GM23338 (cell line): ENCODE data around the gene PPDPF. TPM values are rescaled to one million over a fixed set of nuclear protein-coding genes. Genes with fewer than 3 reads are reported as not detected.
A peak's percentile ranks its signal among the peaks of the same experiment; 100 is the strongest.

Experiments used
- ATAC-seq: fragments of 200-7000 bp; cut with Tn5 transposase; 3 replicates; pipeline ENCODE4 v1.9.1; 2020
- DNase-seq: peaks from one replicate; pipeline ENCODE4 v3.0.0-alpha.2; 2015; ENCODE audit warnings: low spot score
- H2AFZ ChIP-seq: fragments of 200-600 bp; sonication (generic); 2 replicates; pipeline ENCODE4 v1.8.0; 2016; ENCODE audit warnings: antibody characterized with exemption, mild to moderate bottlenecking, moderate library complexity
- H3F3A ChIP-seq: fragments of 200-600 bp; sonication (generic); replicated peaks from 2 replicates; pipeline ENCODE4 v1.8.0; 2017; ENCODE audit warnings: antibody characterized with exemption, mixed run types, low read depth
- H3K27ac ChIP-seq: fragments of 200-600 bp; sonication (generic); 2 replicates; pipeline ENCODE4 v1.6.1; 2016; ENCODE audit warnings: low read depth
- H3K27me3 ChIP-seq: fragments of 200-600 bp; sonication (generic); 2 replicates; pipeline ENCODE4 v1.8.0; 2016; ENCODE audit warnings: mild to moderate bottlenecking, mixed run types, moderate library complexity; ENCODE audit not compliant: insufficient read depth
- H3K36me3 ChIP-seq: fragments of 200-600 bp; sonication (generic); 2 replicates; pipeline ENCODE4 v1.8.0; 2016; ENCODE audit warnings: mild to moderate bottlenecking; ENCODE audit not compliant: insufficient read depth
- H3K4me1 ChIP-seq: fragments of 200-600 bp; sonication (generic); 2 replicates; pipeline ENCODE4 v1.8.0; 2016; ENCODE audit warnings: mild to moderate bottlenecking, moderate library complexity; ENCODE audit not compliant: insufficient read depth
- H3K4me2 ChIP-seq: fragments of 200-600 bp; sonication (generic); 2 replicates; pipeline ENCODE4 v1.7.1; 2017; ENCODE audit warnings: mixed run types
- H3K4me3 ChIP-seq: fragments of 200-600 bp; sonication (generic); 2 replicates; pipeline ENCODE4 v1.6.1; 2016; ENCODE audit warnings: mixed run types
- H3K79me2 ChIP-seq: fragments of 200-600 bp; sonication (generic); replicated peaks from 2 replicates; pipeline ENCODE4 v1.8.0; 2017; ENCODE audit warnings: mild to moderate bottlenecking; ENCODE audit not compliant: insufficient read depth
- H3K9me2 ChIP-seq: fragments of 200-600 bp; sonication (generic); 2 replicates; pipeline ENCODE4 v1.8.0; 2017; ENCODE audit not compliant: insufficient read depth
- H4K20me1 ChIP-seq: fragments of 200-600 bp; sonication (generic); replicated peaks from 2 replicates; pipeline ENCODE4 v1.8.0; 2017; ENCODE audit warnings: mild to moderate bottlenecking; ENCODE audit not compliant: insufficient read depth
- H3K27ac Mint-ChIP-seq: 2 replicates; pipeline ENCODE4 v1.8.0; 2020; ENCODE audit warnings: inconsistent platforms, mild to moderate bottlenecking, moderate library complexity, mixed read lengths
- H3K27me3 Mint-ChIP-seq: 3 replicates; pipeline ENCODE4 v1.8.0; 2022; ENCODE audit warnings: low read depth, mild to moderate bottlenecking, moderate library complexity, mixed read lengths, inconsistent platforms; ENCODE audit not compliant: insufficient read depth, poor library complexity
- H3K36me3 Mint-ChIP-seq: 3 replicates; pipeline ENCODE4 v1.8.0; 2021; ENCODE audit warnings: low read depth, mild to moderate bottlenecking, inconsistent platforms, moderate library complexity, mixed read lengths
- H3K4me1 Mint-ChIP-seq: 3 replicates; pipeline ENCODE4 v1.8.0; 2020; ENCODE audit warnings: mild to moderate bottlenecking, inconsistent platforms, mixed read lengths
- H3K4me3 Mint-ChIP-seq: 3 replicates; pipeline ENCODE4 v1.8.0; 2021; ENCODE audit warnings: moderate library complexity, mild to moderate bottlenecking, inconsistent platforms, mixed read lengths
- H3K9me3 Mint-ChIP-seq: 3 replicates; pipeline ENCODE4 v1.8.0; 2020; ENCODE audit warnings: moderate library complexity, mild to moderate bottlenecking, inconsistent platforms, mixed read lengths
- EZH2 ChIP-seq: fragments of 200-600 bp; sonication (generic); IDR thresholded peaks from one replicate; pipeline ENCODE4 v1.8.0; 2017; ENCODE audit warnings: antibody characterized with exemption, mild to moderate bottlenecking, low read depth; ENCODE audit not compliant: unreplicated experiment
- JUNB ChIP-seq: IDR thresholded peaks from one replicate; pipeline ENCODE4 v1.6.1; 2016; ENCODE audit warnings: antibody characterized with exemption; ENCODE audit not compliant: unreplicated experiment
- NANOG ChIP-seq: IDR thresholded peaks from 2 replicates; pipeline ENCODE4 v1.6.1; 2016; ENCODE audit warnings: antibody characterized with exemption, borderline replicate concordance
- POLR2AphosphoS5 ChIP-seq: IDR thresholded peaks from 2 replicates; pipeline ENCODE4 v1.6.1; 2016; ENCODE audit warnings: antibody characterized with exemption, low read depth
- STAT1 ChIP-seq: IDR thresholded peaks from one replicate; pipeline ENCODE4 v1.6.1; 2016; ENCODE audit warnings: antibody characterized with exemption; ENCODE audit not compliant: unreplicated experiment
- ZNF114 ChIP-seq: fragments of 250-450 bp; sonication (Bioruptor Pico); IDR thresholded peaks from 2 replicates; pipeline ENCODE4 v1.5.0; 2020; ENCODE audit warnings: mild to moderate bottlenecking, moderate library complexity
- polyA plus RNA-seq: library from polyadenylated mRNA; unstranded; fragments of >200 nt; fragmentation: Nextera tagmentation; extraction: Ambion mirVana; gene quantifications from 2 replicates; pipeline ENCODE4 v1.2.1, GENCODE V29; 2016
- total RNA-seq: library from RNA; depleted of rRNA; stranded (reverse); fragments of >200 nt; shearing (Covaris generic); gene quantifications from 2 replicates; pipeline ENCODE4 v1.2.3, GENCODE V29; 2014
- TF ChIP-seq, protein P1 (sequence below), 2 experiments: fragments of 200-600 bp in 1 of 2; sonication (generic) in 1 of 2; conservative IDR thresholded peaks; 2 replicates each; pipeline versions ENCODE4 v1.5.1 to v1.6.1; 2016 to 2017; ENCODE audit warnings: antibody characterized with exemption in 2 of 2, low read depth in 2 of 2, mild to moderate bottlenecking in 2 of 2, moderate library complexity in 1 of 2
- TF ChIP-seq, protein P2 (sequence below): IDR thresholded peaks from one replicate; pipeline ENCODE4 v1.6.1; 2018; ENCODE audit warnings: antibody characterized with exemption; ENCODE audit not compliant: unreplicated experiment

The PPDPF gene
- total and polyA plus RNA-seq, 2 experiments from 2014 or later, result 83.9 to 141 TPM

DNA sequence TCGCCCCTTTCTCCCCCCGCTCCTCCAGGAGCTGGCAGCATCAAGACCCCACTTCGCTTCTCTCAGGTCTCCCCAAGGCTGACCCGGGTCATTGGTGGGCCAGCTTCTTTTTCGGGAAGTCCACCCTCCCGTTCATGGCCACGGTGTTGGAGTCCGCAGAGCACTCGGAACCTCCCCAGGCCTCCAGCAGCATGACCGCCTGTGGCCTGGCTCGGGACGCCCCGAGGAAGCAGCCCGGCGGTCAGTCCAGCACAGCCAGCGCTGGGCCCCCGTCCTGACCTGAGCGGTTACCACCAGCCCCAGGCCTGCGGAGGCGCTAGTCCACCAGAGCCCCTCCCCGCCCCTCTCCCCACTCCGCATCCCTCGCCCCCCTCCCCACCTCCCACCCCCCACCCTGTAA lies 1.0 kb downstream of the PPDPF start:
- H2AFZ ChIP-seq, result no peak overlapping the region
- Mint-ChIP-seq H3K4me3 (peak overlapping the region; percentile 89), H3K27me3 (peaks cover 21% of the 10 kb centered on the region), H3K36me3 (peaks cover 40% of the 10 kb centered on the region), H3K27ac (peak overlapping the region; percentile 89), H3K9me3 (peaks cover 28% of the 10 kb centered on the region), H3K4me1 (peaks cover 14% of the 10 kb centered on the region)
- peaks cover 2% of the 10 kb centered on the region; the same call in 1 of the 2 replicates for H4K20me1 ChIP-seq
- ATAC-seq (peak; percentile 13), DNase-seq (peak; percentile 59)
- H3K4me2 ChIP-seq, result peak overlapping the region; percentile 95
- H3K4me1 ChIP-seq, result peaks cover 12% of the 10 kb centered on the region; the same call in 1 of the 2 replicates
- H3K27me3 ChIP-seq, result no peaks in the 10 kb centered on the region
- H3K36me3 ChIP-seq, result no peaks in the 10 kb centered on the region
- H3F3A ChIP-seq, result peaks cover 13% of the 10 kb centered on the region; the same call in 1 of the 2 replicates
- TF ChIP-seq POLR2AphosphoS5 (no peak), EZH2 (no peak), JUNB (no peak), ZNF114 (CRISPR knock-in tag) (no peak), NANOG (no peak), STAT1 (no peak)
- TF ChIP-seq, protein P1, sequence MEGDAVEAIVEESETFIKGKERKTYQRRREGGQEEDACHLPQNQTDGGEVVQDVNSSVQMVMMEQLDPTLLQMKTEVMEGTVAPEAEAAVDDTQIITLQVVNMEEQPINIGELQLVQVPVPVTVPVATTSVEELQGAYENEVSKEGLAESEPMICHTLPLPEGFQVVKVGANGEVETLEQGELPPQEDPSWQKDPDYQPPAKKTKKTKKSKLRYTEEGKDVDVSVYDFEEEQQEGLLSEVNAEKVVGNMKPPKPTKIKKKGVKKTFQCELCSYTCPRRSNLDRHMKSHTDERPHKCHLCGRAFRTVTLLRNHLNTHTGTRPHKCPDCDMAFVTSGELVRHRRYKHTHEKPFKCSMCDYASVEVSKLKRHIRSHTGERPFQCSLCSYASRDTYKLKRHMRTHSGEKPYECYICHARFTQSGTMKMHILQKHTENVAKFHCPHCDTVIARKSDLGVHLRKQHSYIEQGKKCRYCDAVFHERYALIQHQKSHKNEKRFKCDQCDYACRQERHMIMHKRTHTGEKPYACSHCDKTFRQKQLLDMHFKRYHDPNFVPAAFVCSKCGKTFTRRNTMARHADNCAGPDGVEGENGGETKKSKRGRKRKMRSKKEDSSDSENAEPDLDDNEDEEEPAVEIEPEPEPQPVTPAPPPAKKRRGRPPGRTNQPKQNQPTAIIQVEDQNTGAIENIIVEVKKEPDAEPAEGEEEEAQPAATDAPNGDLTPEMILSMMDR (conservative IDR thresholded peaks at IDR 0.05; ENCODE audit: low read depth in 2 of 2), result peak in 1 of 2 experiments; percentile 31; a peak in 1 of 4 replicates
- TF ChIP-seq, protein P2, sequence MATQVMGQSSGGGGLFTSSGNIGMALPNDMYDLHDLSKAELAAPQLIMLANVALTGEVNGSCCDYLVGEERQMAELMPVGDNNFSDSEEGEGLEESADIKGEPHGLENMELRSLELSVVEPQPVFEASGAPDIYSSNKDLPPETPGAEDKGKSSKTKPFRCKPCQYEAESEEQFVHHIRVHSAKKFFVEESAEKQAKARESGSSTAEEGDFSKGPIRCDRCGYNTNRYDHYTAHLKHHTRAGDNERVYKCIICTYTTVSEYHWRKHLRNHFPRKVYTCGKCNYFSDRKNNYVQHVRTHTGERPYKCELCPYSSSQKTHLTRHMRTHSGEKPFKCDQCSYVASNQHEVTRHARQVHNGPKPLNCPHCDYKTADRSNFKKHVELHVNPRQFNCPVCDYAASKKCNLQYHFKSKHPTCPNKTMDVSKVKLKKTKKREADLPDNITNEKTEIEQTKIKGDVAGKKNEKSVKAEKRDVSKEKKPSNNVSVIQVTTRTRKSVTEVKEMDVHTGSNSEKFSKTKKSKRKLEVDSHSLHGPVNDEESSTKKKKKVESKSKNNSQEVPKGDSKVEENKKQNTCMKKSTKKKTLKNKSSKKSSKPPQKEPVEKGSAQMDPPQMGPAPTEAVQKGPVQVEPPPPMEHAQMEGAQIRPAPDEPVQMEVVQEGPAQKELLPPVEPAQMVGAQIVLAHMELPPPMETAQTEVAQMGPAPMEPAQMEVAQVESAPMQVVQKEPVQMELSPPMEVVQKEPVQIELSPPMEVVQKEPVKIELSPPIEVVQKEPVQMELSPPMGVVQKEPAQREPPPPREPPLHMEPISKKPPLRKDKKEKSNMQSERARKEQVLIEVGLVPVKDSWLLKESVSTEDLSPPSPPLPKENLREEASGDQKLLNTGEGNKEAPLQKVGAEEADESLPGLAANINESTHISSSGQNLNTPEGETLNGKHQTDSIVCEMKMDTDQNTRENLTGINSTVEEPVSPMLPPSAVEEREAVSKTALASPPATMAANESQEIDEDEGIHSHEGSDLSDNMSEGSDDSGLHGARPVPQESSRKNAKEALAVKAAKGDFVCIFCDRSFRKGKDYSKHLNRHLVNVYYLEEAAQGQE, result no peak
- H3K27ac ChIP-seq, result no peak overlapping the region
- H3K9me2 ChIP-seq, result no peaks in the 10 kb centered on the region
- peak overlapping the region; percentile 86 for H3K4me3 ChIP-seq
- H3K79me2 ChIP-seq, result peaks cover 4% of the 10 kb centered on the region; the same call in 1 of the 2 replicates

DNA sequence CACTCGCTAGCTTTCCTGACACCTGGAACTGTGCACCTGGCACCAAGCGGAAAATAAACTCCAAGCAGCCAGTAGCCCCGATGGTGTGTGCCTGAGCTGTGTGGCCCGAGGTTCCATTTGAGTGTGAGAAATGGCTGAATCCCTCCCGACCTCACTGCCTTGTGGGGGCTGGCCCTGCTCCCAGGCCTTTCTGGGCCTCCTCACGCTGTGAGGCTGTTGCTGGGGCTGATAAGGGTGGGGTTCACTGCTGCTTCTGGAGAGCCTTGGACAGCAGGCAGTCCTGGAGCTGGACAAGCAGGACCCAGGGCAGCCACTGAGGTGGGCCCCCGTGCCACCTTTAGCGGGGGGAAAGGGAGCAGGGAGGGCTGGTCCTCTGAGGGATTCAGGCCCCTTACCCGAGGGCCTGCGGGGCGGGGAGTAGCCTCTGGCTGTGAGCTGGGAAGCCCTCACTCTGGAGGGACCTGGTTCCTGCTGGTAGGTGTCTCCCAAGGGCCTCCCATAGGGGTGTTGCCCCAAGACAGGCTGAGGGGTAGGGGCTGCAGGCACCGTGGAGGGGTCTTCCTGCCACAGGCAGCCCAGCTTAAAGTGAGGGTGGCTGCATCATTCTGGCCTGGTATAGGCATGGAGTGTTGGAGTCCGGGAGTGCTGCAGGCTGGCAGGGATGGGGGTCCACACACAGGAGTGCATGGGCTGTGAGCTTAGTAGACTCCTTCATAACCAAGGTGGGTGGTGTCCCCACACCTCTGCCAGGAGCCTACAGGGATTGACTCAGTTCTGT lies 1.7 kb downstream of the PPDPF start:
- no peaks in the 10 kb centered on the region for H3K9me2 ChIP-seq
- peaks cover 38% of the 10 kb centered on the region for H3K36me3 Mint-ChIP-seq
- peaks cover 13% of the 10 kb centered on the region; the same call in 1 of the 2 replicates for H3F3A ChIP-seq
- no peak overlapping the region for H2AFZ ChIP-seq
- H3K4me2 ChIP-seq, result peak overlapping the region; percentile 66
- TF ChIP-seq ZNF114 (CRISPR knock-in tag) (no peak), EZH2 (no peak)
- H3K4me1 Mint-ChIP-seq, result peaks cover 14% of the 10 kb centered on the region
- DNase-seq (no peak), ATAC-seq (no peak)
- 0 out of 2 replicates have a peak overlapping the region, but pooled peaks have one; percentile 35 for H3K4me3 ChIP-seq
- H3K27ac ChIP-seq, result no peak overlapping the region
- H3K4me1 ChIP-seq, result peaks cover 12% of the 10 kb centered on the region; the same call in 1 of the 2 replicates
- no peak overlapping the region for H3K27ac Mint-ChIP-seq
- H4K20me1 ChIP-seq, result peaks cover 2% of the 10 kb centered on the region; the same call in 1 of the 2 replicates
- H3K9me3 Mint-ChIP-seq, result peaks cover 28% of the 10 kb centered on the region
- peaks cover 4% of the 10 kb centered on the region; the same call in 1 of the 2 replicates for H3K79me2 ChIP-seq
- no peaks in the 10 kb centered on the region for H3K36me3 ChIP-seq
- peak overlapping the region; percentile 89 for H3K4me3 Mint-ChIP-seq
- peaks cover 24% of the 10 kb centered on the region for H3K27me3 Mint-ChIP-seq
- H3K27me3 ChIP-seq, result no peaks in the 10 kb centered on the region
